GM12878 (cell line): Measurements from ENCODE around the gene ITGAL. TPM values are rescaled to one million over a fixed set of nuclear protein-coding genes. Genes with fewer than 3 reads are reported as not detected.

Experiments used
- ATAC-seq: fragments of 200-7000 bp; cut with Tn5 transposase; 3 replicates; pipeline ENCODE4 v1.9.1; 2020; ENCODE audit warnings: mild to moderate bottlenecking, moderate library complexity
- BruUV-seq: library from RNA; stranded (reverse); fragments of 400-500 nt; replicated peaks from 2 replicates; lab custom pipeline; 2021; lab: Mats Ljungman, UMichigan
- CTCF ChIA-PET: fragments of 300-600 bp; sonication (Branson Sonifier 250); formaldehyde crosslinking; extraction: SDS; loops from one replicate; lab custom pipeline; 2021; ENCODE audit warnings: inconsistent platforms; lab: Yijun Ruan, JAX
- POLR2A ChIA-PET: fragments of 350-600 bp; formaldehyde crosslinking; extraction: SDS; loops from one replicate; lab custom pipeline; 2021; ENCODE audit warnings: inconsistent platforms; lab: Charles Lee
- RAD21 ChIA-PET: fragments of 300-600 bp; sonication (Branson Sonifier 250); formaldehyde crosslinking; loops from one replicate; lab custom pipeline; 2023; ENCODE audit warnings: antibody characterized with exemption; ENCODE audit not compliant: unreplicated experiment; lab: Charles Lee
- SMC1A ChIA-PET: fragments of 300-600 bp; sonication (Branson Sonifier 250); formaldehyde crosslinking; loops from one replicate; lab custom pipeline; 2023; ENCODE audit not compliant: unreplicated experiment, uncharacterized antibody; lab: Charles Lee
- DNase-seq: peaks from one replicate; pipeline ENCODE4 v3.0.0-alpha.2; 2011; ENCODE audit warnings: low read depth, low spot score
- FAIRE-seq: peaks from 3 replicates; lab custom pipeline; 2011; peaks lifted over from hg19 to GRCh38; lab: Jason Lieb, UNC
- H2AFZ ChIP-seq: 2 replicates; pipeline ENCODE4 v1.6.0; 2011; ENCODE audit warnings: low read depth, low read length, control low read depth; ENCODE audit not compliant: control insufficient read depth
- H3K27ac ChIP-seq: 2 replicates; pipeline ENCODE4 v1.5.1; 2011; ENCODE audit warnings: control low read depth; ENCODE audit not compliant: control insufficient read depth, insufficient read depth
- H3K27me3 ChIP-seq, 2 experiments: replicated peaks in 1 of 2; 2 replicates each; pipeline versions ENCODE4 v1.6.0 to v1.6.1; 2011; ENCODE audit warnings: low read length in 1 of 2; ENCODE audit not compliant: control insufficient read depth in 2 of 2, insufficient read depth in 2 of 2
- H3K36me3 ChIP-seq, 2 experiments: 2 replicates each; pipeline ENCODE4 v1.5.1; 2011; ENCODE audit warnings: low read length in 1 of 2; ENCODE audit not compliant: control insufficient read depth in 2 of 2, insufficient read depth in 2 of 2
- H3K4me1 ChIP-seq: 2 replicates; pipeline ENCODE4 v1.6.1; 2011; ENCODE audit warnings: mild to moderate bottlenecking, low read length, moderate library complexity, mixed read lengths; ENCODE audit not compliant: control insufficient read depth, insufficient read depth
- H3K4me2 ChIP-seq: 2 replicates; pipeline ENCODE4 v1.6.0; 2011; ENCODE audit warnings: control low read depth; ENCODE audit not compliant: control insufficient read depth, insufficient read depth
- H3K4me3 ChIP-seq: fragments of 200-600 bp; sonication (generic); 2 replicates; pipeline ENCODE4 v1.5.1; 2016
- H3K79me2 ChIP-seq: 2 replicates; pipeline ENCODE4 v1.6.0; 2011; ENCODE audit warnings: low read length; ENCODE audit not compliant: control insufficient read depth, insufficient read depth
- H3K9ac ChIP-seq: 2 replicates; pipeline ENCODE4 v1.8.0; 2011; ENCODE audit warnings: low read length, control low read depth, mixed read lengths; ENCODE audit not compliant: control insufficient read depth, insufficient read depth
- H3K9me3 ChIP-seq: replicated peaks from 3 replicates; pipeline ENCODE4 v1.5.1; 2011; ENCODE audit warnings: mild to moderate bottlenecking, low read length; ENCODE audit not compliant: control insufficient read depth, insufficient read depth
- H4K20me1 ChIP-seq: 2 replicates; pipeline ENCODE4 v1.6.0; 2011; ENCODE audit not compliant: control insufficient read depth, insufficient read depth
- BACH1 ChIP-seq: fragments of 450-650 bp; IDR thresholded peaks from 2 replicates; pipeline ENCODE4 v1.6.1; 2017; ENCODE audit warnings: mild to moderate bottlenecking, borderline replicate concordance
- BHLHE40 ChIP-seq, 2 experiments: fragments of 450-650 bp in 1 of 2; IDR thresholded peaks; 2 replicates each; pipeline ENCODE4 v1.6.1; 2011 to 2017; ENCODE audit warnings: low read depth in 2 of 2, borderline replicate concordance in 1 of 2, improper control_type of control experiment in 1 of 2, low read length in 1 of 2, mild to moderate bottlenecking in 1 of 2
- EP300 ChIP-seq, 2 experiments: fragments of 150-350 bp in 1 of 2; IDR thresholded peaks; 2 replicates each; pipeline ENCODE4 v1.6.1; 2011 to 2012; ENCODE audit warnings: low read depth in 2 of 2, low read length in 2 of 2, borderline replicate concordance in 1 of 2, improper control_type of control experiment in 1 of 2, inconsistent platforms in 1 of 2; ENCODE audit not compliant: control insufficient read depth in 1 of 2
- FOXK2 ChIP-seq: fragments of 450-650 bp; IDR thresholded peaks from 2 replicates; pipeline ENCODE4 v1.6.1; 2017; ENCODE audit warnings: mild to moderate bottlenecking, moderate library complexity
- SIN3A ChIP-seq: IDR thresholded peaks from 2 replicates; pipeline ENCODE4 v1.6.1; 2012; ENCODE audit warnings: low read depth, low read length, improper control_type of control experiment
- SP1 ChIP-seq: IDR thresholded peaks from one replicate; pipeline ENCODE4 v1.6.1; 2011; ENCODE audit warnings: low read depth, low read length
- YBX1 ChIP-seq: fragments of 450-650 bp; IDR thresholded peaks from 2 replicates; pipeline ENCODE4 v1.6.1; 2016; ENCODE audit warnings: antibody characterized with exemption
- WGBS: methylation state at CpG from one replicate; pipeline ENCODE4 v1.1.6; 2016; ENCODE audit warnings: low lambda C conversion rate; ENCODE audit not compliant: insufficient replicate concordance, insufficient coverage; ENCODE audit errors: missing lambda C conversion rate; 5-methylcytosine and 5-hydroxymethylcytosine counted together
- in situ Hi-C: fragments of 300-500 bp; cut with MboI; formaldehyde crosslinking; loops from 9 replicates; pipeline ENCODE4 v1.14.3; 2018; ENCODE audit warnings: mixed read lengths
- intact Hi-C: fragments of 100-400 bp; cut with micrococcal nuclease; formaldehyde crosslinking; loops from one replicate; pipeline ENCODE4 v1.14.2; 2022; ENCODE audit not compliant: unreplicated experiment
- polyA plus RNA-seq, 11 experiments: library from polyadenylated mRNA; depleted of rRNA in 4 of 11; unstranded in 6 of 11; stranded (reverse) in 5 of 11; fragments of >200 nt; fragmentation: Nextera tagmentation in 4 of 11; fragmentation: Illumina TruSeq in 1 of 11; extraction: Ambion mirVana in 4 of 11; extraction: Trizol in 1 of 11; gene quantifications; 1 replicate in 1 of 11; 2 replicates in 10 of 11; pipeline versions ENCODE4 v1.2.1 to v1.2.3, GENCODE V29; 2011 to 2016; ENCODE audit warnings: inconsistent platforms in 2 of 11, missing spikeins in 2 of 11, low read depth in 1 of 11
- total RNA-seq, 4 experiments: library from RNA; depleted of rRNA in 3 of 4; stranded (reverse); fragments of >200 nt in 3 of 4; fragmentation: Illumina TruSeq in 1 of 4; extraction: Trizol in 1 of 4; gene quantifications; 2 replicates each; pipeline versions ENCODE4 v1.2.1 to v1.2.3, GENCODE V29; 2013 to 2021
- TF ChIP-seq, protein P1 (sequence below): fragments of 450-650 bp; conservative IDR thresholded peaks from 2 replicates; pipeline ENCODE4 v1.6.1; 2017; ENCODE audit warnings: mild to moderate bottlenecking, moderate library complexity
- TF ChIP-seq, protein P2 (sequence below): fragments of 450-650 bp; IDR thresholded peaks from 2 replicates; pipeline ENCODE4 v1.6.1; 2018; ENCODE audit warnings: borderline replicate concordance, mild to moderate bottlenecking; ENCODE audit not compliant: partially characterized antibody

Gene ITGAL
- total and polyA plus RNA-seq, 10 of the 15 experiments (the other 5 are each of a cell fraction or from before 2014, with no cell fraction given) = 10.7 to 170 (median 96.9) TPM

DNA sequence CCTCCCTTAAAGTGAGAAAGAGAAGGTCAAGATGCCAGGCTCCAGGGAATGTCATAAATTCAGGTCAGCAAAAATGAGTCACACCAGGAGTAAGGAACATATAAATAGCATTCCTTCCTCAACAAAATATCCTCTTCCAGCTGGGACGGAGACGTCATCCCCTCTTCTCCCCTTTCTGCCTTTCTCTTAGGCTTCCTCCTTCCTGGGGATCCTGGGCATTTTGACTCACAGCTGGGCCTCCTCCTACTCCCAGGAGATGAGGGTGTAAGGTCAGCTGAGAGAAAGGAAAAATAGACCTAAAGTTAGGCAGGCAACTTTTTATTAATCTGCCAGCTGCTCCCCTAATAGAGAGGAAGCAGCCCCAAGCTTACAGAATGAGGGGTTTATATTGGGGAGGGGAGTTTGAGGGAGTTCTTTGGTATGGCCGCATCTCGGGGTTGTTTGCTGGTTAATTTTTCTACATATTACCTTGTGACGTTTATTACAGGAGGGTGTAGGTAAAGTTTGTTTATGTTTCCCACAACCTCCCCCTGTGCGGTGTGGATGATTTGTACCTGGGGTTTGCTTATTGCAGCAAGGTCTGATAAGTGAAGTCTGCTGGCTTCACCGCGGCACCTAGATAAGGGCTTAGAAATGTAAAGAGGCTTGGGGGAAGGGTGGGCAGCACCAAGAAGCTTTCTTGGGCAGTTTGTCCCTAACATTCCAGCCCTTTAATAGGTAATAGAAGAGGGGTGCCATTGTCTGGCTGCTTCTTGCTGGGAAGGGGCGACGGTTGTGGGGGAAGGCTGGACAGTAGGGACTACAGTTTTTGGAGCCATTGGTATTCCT lies 69.2 kb downstream of the ITGAL start (continued):
- no peak for TF ChIP-seq YBX1
- TF ChIP-seq, protein P1, sequence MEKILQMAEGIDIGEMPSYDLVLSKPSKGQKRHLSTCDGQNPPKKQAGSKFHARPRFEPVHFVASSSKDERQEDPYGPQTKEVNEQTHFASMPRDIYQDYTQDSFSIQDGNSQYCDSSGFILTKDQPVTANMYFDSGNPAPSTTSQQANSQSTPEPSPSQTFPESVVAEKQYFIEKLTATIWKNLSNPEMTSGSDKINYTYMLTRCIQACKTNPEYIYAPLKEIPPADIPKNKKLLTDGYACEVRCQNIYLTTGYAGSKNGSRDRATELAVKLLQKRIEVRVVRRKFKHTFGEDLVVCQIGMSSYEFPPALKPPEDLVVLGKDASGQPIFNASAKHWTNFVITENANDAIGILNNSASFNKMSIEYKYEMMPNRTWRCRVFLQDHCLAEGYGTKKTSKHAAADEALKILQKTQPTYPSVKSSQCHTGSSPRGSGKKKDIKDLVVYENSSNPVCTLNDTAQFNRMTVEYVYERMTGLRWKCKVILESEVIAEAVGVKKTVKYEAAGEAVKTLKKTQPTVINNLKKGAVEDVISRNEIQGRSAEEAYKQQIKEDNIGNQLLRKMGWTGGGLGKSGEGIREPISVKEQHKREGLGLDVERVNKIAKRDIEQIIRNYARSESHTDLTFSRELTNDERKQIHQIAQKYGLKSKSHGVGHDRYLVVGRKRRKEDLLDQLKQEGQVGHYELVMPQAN = no peak
- TF ChIP-seq BHLHE40 (IDR thresholded peaks at IDR 0.05; ENCODE audit: borderline replicate concordance in 1 of 2, low read depth in 2 of 2, low read length in 1 of 2) = no peak
- no peak for TF ChIP-seq BACH1
- TF ChIP-seq SP1 = no peak
- no peak for TF ChIP-seq FOXK2

DNA sequence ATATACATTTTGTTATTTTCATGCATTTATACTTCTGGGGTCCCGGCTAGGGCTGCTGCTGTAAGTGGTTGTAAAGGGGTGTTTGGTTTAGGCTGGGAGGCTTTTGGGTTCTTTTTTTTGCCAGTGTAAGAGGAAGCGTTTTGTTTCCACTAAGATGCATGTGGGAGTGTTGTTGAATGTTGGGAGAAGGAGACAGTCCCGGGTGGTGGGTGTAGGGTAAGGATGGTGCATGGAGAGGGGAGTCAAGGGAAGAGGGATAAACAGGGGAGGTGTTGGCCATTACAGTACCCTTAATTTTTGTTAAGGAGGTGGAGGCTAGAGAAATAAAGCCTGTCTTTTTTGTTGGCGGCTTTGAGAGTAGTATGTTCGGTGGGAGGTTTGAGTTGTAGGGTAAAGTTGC lies 70.5 kb downstream of the ITGAL start:
- Histone ChIP-seq H3K9ac (no peak overlapping the region), H4K20me1 (no peaks in the 10 kb centered on the region), H3K36me3 (no peaks in the 10 kb centered on the region), H3K4me2 (no peak overlapping the region), H3K27ac (no peak overlapping the region), H3K4me1 (no peaks in the 10 kb centered on the region), H3K9me3 (no peaks in the 10 kb centered on the region), H3K27me3 (no peaks in the 10 kb centered on the region), H3K79me2 (no peaks in the 10 kb centered on the region), H3K4me3 (no peak overlapping the region)
- no peak for FAIRE-seq
- intact Hi-C loops = no loop called here
- BruUV-seq = no TSS peak
- ChIA-PET SMC1A (interaction anchor here (1.1 to 1.8 kb wide), 3 partner anchors 8 to 113 kb away, joined by 3 to 6 read pairs (median 5); partner anchors contain the start of genes DCTPP1 and ZNF747), POLR2A (interaction anchor here (0.6 to 1.9 kb wide), 3 partner anchors 8 to 412 kb away, joined by 3 to 6 read pairs (median 3); no protein-coding TSS in a partner anchor)
- no peak for ATAC-seq
- TF ChIP-seq SIN3A (no peak), EP300 (IDR thresholded peaks at IDR 0.05; ENCODE audit: borderline replicate concordance in 1 of 2, control insufficient read depth in 1 of 2, low read depth in 2 of 2, low read length in 2 of 2) (no peak)
- TF ChIP-seq, protein P2, sequence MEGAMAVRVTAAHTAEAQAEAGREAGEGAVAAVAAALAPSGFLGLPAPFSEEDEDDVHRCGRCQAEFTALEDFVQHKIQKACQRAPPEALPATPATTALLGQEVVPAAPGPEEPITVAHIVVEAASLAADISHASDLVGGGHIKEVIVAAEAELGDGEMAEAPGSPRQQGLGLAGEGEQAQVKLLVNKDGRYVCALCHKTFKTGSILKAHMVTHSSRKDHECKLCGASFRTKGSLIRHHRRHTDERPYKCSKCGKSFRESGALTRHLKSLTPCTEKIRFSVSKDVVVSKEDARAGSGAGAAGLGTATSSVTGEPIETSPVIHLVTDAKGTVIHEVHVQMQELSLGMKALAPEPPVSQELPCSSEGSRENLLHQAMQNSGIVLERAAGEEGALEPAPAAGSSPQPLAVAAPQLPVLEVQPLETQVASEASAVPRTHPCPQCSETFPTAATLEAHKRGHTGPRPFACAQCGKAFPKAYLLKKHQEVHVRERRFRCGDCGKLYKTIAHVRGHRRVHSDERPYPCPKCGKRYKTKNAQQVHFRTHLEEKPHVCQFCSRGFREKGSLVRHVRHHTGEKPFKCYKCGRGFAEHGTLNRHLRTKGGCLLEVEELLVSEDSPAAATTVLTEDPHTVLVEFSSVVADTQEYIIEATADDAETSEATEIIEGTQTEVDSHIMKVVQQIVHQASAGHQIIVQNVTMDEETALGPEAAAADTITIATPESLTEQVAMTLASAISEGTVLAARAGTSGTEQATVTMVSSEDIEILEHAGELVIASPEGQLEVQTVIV = no peak
- TF ChIP-seq, all 136 proteins: peak for 0
- no peak overlapping the region for H2AFZ ChIP-seq
- WGBS = 76% methylated on average over 5 of the region's 5 CpGs
- no peak for DNase-seq
- in situ Hi-C loops = no loop called here
- RAD21 ChIA-PET = interaction anchor here (1.8 kb wide), 1 partner anchor 15 kb away, joined by 4 read pairs; the partner anchor contains the start of gene ZNF764
- CTCF ChIA-PET = no interaction called here
